HepG2 (cell line): ENCODE data around the gene ATAD3C. TPM values are rescaled to one million over a fixed set of nuclear protein-coding genes. Genes with fewer than 3 reads are reported as not detected.

Experiments
- CHD2 ChIP-seq: IDR thresholded peaks from 2 replicates; pipeline ENCODE4 v1.6.1; 2011; ENCODE audit warnings: low read depth, low read length, improper control_type of control experiment
- MXD3 ChIP-seq: IDR thresholded peaks from 2 replicates; pipeline ENCODE4 v1.6.1; 2016; ENCODE audit warnings: mild to moderate bottlenecking, missing biosample characterization, missing genetic modification reagents
- PCBP1 ChIP-seq: fragments of 200-400 bp; formaldehyde crosslinking; IDR thresholded peaks from 2 replicates; pipeline ENCODE4 v1.6.1; 2017; ENCODE audit warnings: mild to moderate bottlenecking, low read depth, low read length, borderline replicate concordance
- PHF5A ChIP-seq: IDR thresholded peaks from one replicate; pipeline ENCODE4 v1.6.1; 2018; ENCODE audit warnings: low read depth, missing genetic modification reagents; ENCODE audit not compliant: unreplicated experiment
- PRDM15 ChIP-seq: sonication (generic); formaldehyde crosslinking; IDR thresholded peaks from 2 replicates; pipeline ENCODE4 v1.4.0; 2020; ENCODE audit warnings: missing genetic modification reagents
- RARA ChIP-seq: IDR thresholded peaks from 2 replicates; pipeline ENCODE4 v1.6.1; 2016; ENCODE audit warnings: missing genetic modification reagents, missing compliant biosample characterization
- RXRB ChIP-seq: IDR thresholded peaks from 2 replicates; pipeline ENCODE4 v1.6.1; 2016; ENCODE audit warnings: borderline replicate concordance, missing genetic modification reagents, missing compliant biosample characterization
- SMAD9 ChIP-seq: sonication (generic); formaldehyde crosslinking; IDR thresholded peaks from 2 replicates; pipeline ENCODE4 v1.5.1; 2020; ENCODE audit warnings: mild to moderate bottlenecking, missing genetic modification reagents
- TCF7L2 ChIP-seq: IDR thresholded peaks from 2 replicates; pipeline ENCODE4 v1.6.1; 2011; ENCODE audit warnings: mild to moderate bottlenecking, low read depth, low read length, moderate library complexity
- TIGD3 ChIP-seq: sonication (generic); formaldehyde crosslinking; IDR thresholded peaks from 2 replicates; pipeline ENCODE4 v1.5.1; 2020; ENCODE audit warnings: mild to moderate bottlenecking, missing genetic modification reagents, borderline replicate concordance
- TOE1 ChIP-seq: sonication (generic); formaldehyde crosslinking; IDR thresholded peaks from 2 replicates; pipeline ENCODE4 v1.4.0; 2020; ENCODE audit warnings: mild to moderate bottlenecking, missing genetic modification reagents
- ZBTB20 ChIP-seq: sonication (generic); formaldehyde crosslinking; IDR thresholded peaks from 2 replicates; pipeline ENCODE4 v1.8.1; 2023; ENCODE audit warnings: missing genetic modification reagents, low read depth, mild to moderate bottlenecking, borderline replicate concordance
- ZBTB38 ChIP-seq: sonication (generic); formaldehyde crosslinking; IDR thresholded peaks from 2 replicates; pipeline ENCODE4 v1.5.1; 2020; ENCODE audit warnings: mild to moderate bottlenecking, missing genetic modification reagents
- ZC3H13 ChIP-seq: sonication (generic); formaldehyde crosslinking; IDR thresholded peaks from 2 replicates; pipeline ENCODE4 v1.8.1; 2023; ENCODE audit warnings: mild to moderate bottlenecking, missing genetic modification reagents, moderate library complexity
- ZFP62 ChIP-seq: sonication (generic); formaldehyde crosslinking; IDR thresholded peaks from 2 replicates; pipeline ENCODE4 v1.4.0; 2020; ENCODE audit warnings: missing genetic modification reagents
- ZNF234 ChIP-seq: sonication (generic); formaldehyde crosslinking; conservative IDR thresholded peaks from 2 replicates; pipeline ENCODE4 v1.5.1; 2020; ENCODE audit warnings: mild to moderate bottlenecking, missing genetic modification reagents
- ZNF331 ChIP-seq: sonication (generic); formaldehyde crosslinking; IDR thresholded peaks from 2 replicates; pipeline ENCODE4 v1.4.0; 2020; ENCODE audit warnings: missing genetic modification reagents
- ZNF350 ChIP-seq: sonication (generic); formaldehyde crosslinking; IDR thresholded peaks from 2 replicates; pipeline ENCODE4 v1.4.0; 2020; ENCODE audit warnings: mild to moderate bottlenecking, low read depth, missing genetic modification reagents, borderline replicate concordance
- ZNF362 ChIP-seq: sonication (generic); formaldehyde crosslinking; IDR thresholded peaks from 2 replicates; pipeline ENCODE4 v1.4.0; 2020; ENCODE audit warnings: missing genetic modification reagents, mild to moderate bottlenecking, borderline replicate concordance
- ZNF691 ChIP-seq: sonication (generic); formaldehyde crosslinking; IDR thresholded peaks from 2 replicates; pipeline ENCODE4 v1.4.0; 2020; ENCODE audit warnings: missing genetic modification reagents, low read depth, mild to moderate bottlenecking, borderline replicate concordance
- ZNF878 ChIP-seq: sonication (generic); formaldehyde crosslinking; IDR thresholded peaks from 2 replicates; pipeline ENCODE4 v1.8.1; 2023; ENCODE audit warnings: mild to moderate bottlenecking, missing genetic modification reagents, moderate library complexity
- polyA plus RNA-seq, 8 experiments: library from polyadenylated mRNA; depleted of rRNA in 3 of 8; stranded (reverse) in 7 of 8; unstranded in 1 of 8; fragments of >200 nt; fragmentation: Illumina TruSeq in 4 of 8; extraction: Trizol in 4 of 8; gene quantifications; 2 replicates each; pipeline versions ENCODE4 v1.2.1 to v1.2.3, GENCODE V29; 2011 to 2016; ENCODE audit warnings: low read depth in 4 of 8, missing spikeins in 1 of 8, mixed read lengths in 1 of 8; ENCODE audit not compliant: insufficient read depth in 1 of 8
- total RNA-seq, 5 experiments: library from RNA; depleted of rRNA; stranded (reverse); fragments of >200 nt; fragmentation: Illumina TruSeq; extraction: Trizol; gene quantifications; 2 replicates each; pipeline ENCODE4 v1.2.3, GENCODE V29; 2016; ENCODE audit warnings: low read depth in 1 of 5

ATAD3C gene
- total and polyA plus RNA-seq, 2 of the 13 experiments (the other 11 are each of a cell fraction or from before 2014, with no cell fraction given): 2.4 to 3.2 TPM

- TF ChIP-seq PCBP1 (0 out of 2 replicates have a peak, but pooled peaks have one; percentile 30), ZBTB20 (peak; percentile 70; the same call in 1 of the 2 replicates), ZNF350 (peak; percentile 95), ZNF234 (CRISPR knock-in tag) (no peak), SMAD9 (no peak), PHF5A (CRISPR knock-in tag) (peak; percentile 82), RXRB (CRISPR knock-in tag) (peak; percentile 66; the same call in 1 of the 2 replicates), ZC3H13 (peak; percentile 91), TIGD3 (CRISPR knock-in tag) (peak; percentile 55; the same call in 1 of the 2 replicates), PRDM15 (CRISPR knock-in tag) (no peak), RARA (CRISPR knock-in tag) (no peak), ZNF691 (CRISPR knock-in tag) (no peak), MXD3 (CRISPR knock-in tag) (peak; percentile 88), ZNF878 (CRISPR knock-in tag) (no peak), ZNF331 (CRISPR knock-in tag) (peak; percentile 72; the same call in 1 of the 2 replicates), ZNF362 (CRISPR knock-in tag) (no peak), TOE1 (CRISPR knock-in tag) (0 out of 2 replicates have a peak, but pooled peaks have one; percentile 17), TCF7L2 (no peak), ZBTB38 (CRISPR knock-in tag) (peak; percentile 78), ZFP62 (CRISPR knock-in tag) (no peak), CHD2 (peak; percentile 97)
These were observed 62.2 kb downstream of the ATAD3C start, which contains the start of gene ATAD3A (continued) for GRCh38 chr1:1511533-1512285.
